ENCODE data around the gene P4HA3.

Gene P4HA3

GRCh38 chr11:74306435-74307175, 4.8 kb downstream of the P4HA3 start:
- no peak for DNase-seq (ENCODE audit: low read depth)
- TF ChIP-seq, protein P1, sequence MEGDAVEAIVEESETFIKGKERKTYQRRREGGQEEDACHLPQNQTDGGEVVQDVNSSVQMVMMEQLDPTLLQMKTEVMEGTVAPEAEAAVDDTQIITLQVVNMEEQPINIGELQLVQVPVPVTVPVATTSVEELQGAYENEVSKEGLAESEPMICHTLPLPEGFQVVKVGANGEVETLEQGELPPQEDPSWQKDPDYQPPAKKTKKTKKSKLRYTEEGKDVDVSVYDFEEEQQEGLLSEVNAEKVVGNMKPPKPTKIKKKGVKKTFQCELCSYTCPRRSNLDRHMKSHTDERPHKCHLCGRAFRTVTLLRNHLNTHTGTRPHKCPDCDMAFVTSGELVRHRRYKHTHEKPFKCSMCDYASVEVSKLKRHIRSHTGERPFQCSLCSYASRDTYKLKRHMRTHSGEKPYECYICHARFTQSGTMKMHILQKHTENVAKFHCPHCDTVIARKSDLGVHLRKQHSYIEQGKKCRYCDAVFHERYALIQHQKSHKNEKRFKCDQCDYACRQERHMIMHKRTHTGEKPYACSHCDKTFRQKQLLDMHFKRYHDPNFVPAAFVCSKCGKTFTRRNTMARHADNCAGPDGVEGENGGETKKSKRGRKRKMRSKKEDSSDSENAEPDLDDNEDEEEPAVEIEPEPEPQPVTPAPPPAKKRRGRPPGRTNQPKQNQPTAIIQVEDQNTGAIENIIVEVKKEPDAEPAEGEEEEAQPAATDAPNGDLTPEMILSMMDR (IDR thresholded peaks at IDR 0.05; ENCODE audit: control insufficient read depth, insufficient read depth, low read depth, low read length, missing control alignments), result no peak

DNA sequence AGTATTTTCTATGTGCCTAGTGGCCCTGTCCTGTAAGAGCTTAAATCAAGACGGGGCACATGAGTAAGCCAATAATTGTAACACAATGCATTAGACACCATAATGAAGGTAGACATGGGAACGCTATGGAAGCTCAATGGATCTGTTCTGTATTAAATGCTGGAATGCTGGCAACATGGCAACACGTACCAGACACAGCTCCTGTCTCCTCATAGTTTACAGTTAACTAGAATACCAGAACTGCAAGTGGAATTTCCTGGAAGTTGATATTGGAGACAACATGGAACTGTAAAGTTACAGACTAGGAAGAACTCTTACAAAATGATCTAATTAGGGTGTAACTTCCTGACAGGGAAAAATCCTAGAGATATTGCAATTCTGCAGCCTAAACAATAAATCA, 12.4 kb downstream of the P4HA3 start:
- DNase-seq (ENCODE audit: low read depth), result no peak
- H3K4me3 ChIP-seq (ENCODE audit: control insufficient read depth, low read depth, low read length), result no peak overlapping the region
- TF ChIP-seq, protein P1 (IDR thresholded peaks at IDR 0.05; ENCODE audit: control insufficient read depth, insufficient read depth, low read depth, low read length, missing control alignments), result no peak

More at GRCh38 chr11:74306435-74307175, 4.8 kb downstream of the P4HA3 start:
- no peak overlapping the region for H3K4me3 ChIP-seq (ENCODE audit: control insufficient read depth, low read depth, low read length)

GRCh38 chr11:74297484-74297883, 14.0 kb downstream of the P4HA3 start:
- H3K4me3 ChIP-seq (ENCODE audit: control insufficient read depth, low read depth, low read length), result no peak overlapping the region
- TF ChIP-seq, protein P1 (IDR thresholded peaks at IDR 0.05; ENCODE audit: control insufficient read depth, insufficient read depth, low read depth, low read length, missing control alignments), result no peak

DNA sequence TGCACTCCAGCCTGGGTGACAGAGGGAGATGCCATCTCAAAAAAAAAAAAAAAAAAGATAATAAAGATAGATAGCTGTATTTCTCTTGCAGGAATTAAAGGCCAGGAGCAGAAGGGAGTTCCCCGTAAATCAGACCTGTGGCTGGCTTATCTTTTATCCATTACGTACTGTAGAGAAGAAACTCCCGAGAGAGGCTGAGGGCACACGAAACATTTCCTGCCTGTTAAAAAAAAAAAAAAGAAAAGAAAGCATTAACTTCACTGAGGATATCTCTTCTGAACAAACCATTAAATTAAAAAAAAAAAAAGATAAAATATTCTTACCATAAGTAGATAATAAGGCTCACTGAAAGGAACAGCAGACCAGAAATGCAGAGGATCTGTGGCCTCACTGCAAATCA, 22.5 kb downstream of the P4HA3 start:
- TF ChIP-seq, protein P1 (IDR thresholded peaks at IDR 0.05; ENCODE audit: control insufficient read depth, insufficient read depth, low read depth, low read length, missing control alignments), result no peak
- no peak overlapping the region for H3K4me3 ChIP-seq (ENCODE audit: control insufficient read depth, low read depth, low read length)
- no peak for DNase-seq (ENCODE audit: low read depth)

More at GRCh38 chr11:74297484-74297883, 14.0 kb downstream of the P4HA3 start:
- DNase-seq (ENCODE audit: low read depth), result no peak

DNA sequence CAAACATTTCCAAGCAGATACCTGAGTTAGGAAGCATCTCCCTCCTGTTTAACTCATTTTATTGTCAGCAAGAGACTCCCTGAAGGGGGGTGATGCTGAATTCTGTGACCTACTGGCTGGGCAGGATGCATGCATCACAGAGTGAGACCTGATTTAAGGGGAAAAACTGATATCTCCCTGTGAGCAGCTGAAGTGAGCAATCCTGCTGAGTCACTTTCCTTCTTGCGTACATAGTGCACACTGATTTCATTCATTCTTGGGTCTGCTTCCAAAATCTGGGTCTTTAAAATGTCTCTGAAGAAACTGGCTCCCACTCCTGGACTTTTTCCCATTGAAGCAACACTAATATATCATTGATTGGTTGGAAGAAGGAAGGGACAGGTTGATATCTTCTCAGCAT, 23.3 kb downstream of the P4HA3 start:
- DNase-seq (ENCODE audit: low read depth), result peak; percentile 94
- no peak overlapping the region for H3K4me3 ChIP-seq (ENCODE audit: control insufficient read depth, low read depth, low read length)
- TF ChIP-seq, protein P1 (IDR thresholded peaks at IDR 0.05; ENCODE audit: control insufficient read depth, insufficient read depth, low read depth, low read length, missing control alignments), result no peak

- no peak for DNase-seq (ENCODE audit: low read depth)
- TF ChIP-seq, protein P1 (IDR thresholded peaks at IDR 0.05; ENCODE audit: control insufficient read depth, insufficient read depth, low read depth, low read length, missing control alignments), result no peak
- no peak overlapping the region for H3K4me3 ChIP-seq (ENCODE audit: control insufficient read depth, low read depth, low read length)
Observed at GRCh38 chr11:74284466-74284865, 27.0 kb downstream of the P4HA3 start.

Measured in AG09309 (cell line).